ENCODE measurements around the gene UBFD1.
"Not testable (repeated sequence)": the region's sequence is repeated elsewhere in the genome, so short reads cannot be mapped to it uniquely, and the experiment has no call there.

The UBFD1 gene

GRCh38 chr16:23570992-23571632 lies 13.6 kb downstream of the UBFD1 start:
- no peak overlapping the region for H3K9ac ChIP-seq (ENCODE audit: low read length)
- H3K4me3 ChIP-seq (ENCODE audit: low read depth, low read length), result no peak overlapping the region
- no peaks in the 10 kb centered on the region for H3K4me1 ChIP-seq (ENCODE audit: control insufficient read depth, insufficient read depth, low read length)
- H3K27ac ChIP-seq (ENCODE audit: low read depth, low read length), result no peak overlapping the region
- H3K9me3 ChIP-seq (ENCODE audit: control insufficient read depth, insufficient read depth, low read depth, low read length), result no peaks in the 10 kb centered on the region
- peaks cover 88% of the 10 kb centered on the region for H3K36me3 ChIP-seq (ENCODE audit: control insufficient read depth, insufficient read depth, low read length)
- no peaks in the 10 kb centered on the region for H3K27me3 ChIP-seq (ENCODE audit: control insufficient read depth, insufficient read depth, low read length)

GRCh38 chr16:23571895-23572294 lies 14.4 kb downstream of the UBFD1 start:
- H3K27ac ChIP-seq (ENCODE audit: low read depth, low read length), result no peak overlapping the region
- peaks cover 82% of the 10 kb centered on the region for H3K36me3 ChIP-seq (ENCODE audit: control insufficient read depth, insufficient read depth, low read length)
- H3K9ac ChIP-seq (ENCODE audit: low read length), result no peak overlapping the region
- H3K4me1 ChIP-seq (ENCODE audit: control insufficient read depth, insufficient read depth, low read length), result no peaks in the 10 kb centered on the region
- no peak overlapping the region for H3K4me3 ChIP-seq (ENCODE audit: low read depth, low read length)
- H3K27me3 ChIP-seq (ENCODE audit: control insufficient read depth, insufficient read depth, low read length), result no peaks in the 10 kb centered on the region
- H3K9me3 ChIP-seq (ENCODE audit: control insufficient read depth, insufficient read depth, low read depth, low read length), result no peaks in the 10 kb centered on the region

GRCh38 chr16:23572394-23572793 lies 14.9 kb downstream of the UBFD1 start:
- Histone ChIP-seq H3K4me1 (ENCODE audit: control insufficient read depth, insufficient read depth, low read length) (no peaks in the 10 kb centered on the region), H3K27ac (ENCODE audit: low read depth, low read length) (no peak overlapping the region), H3K27me3 (ENCODE audit: control insufficient read depth, insufficient read depth, low read length) (no peaks in the 10 kb centered on the region), H3K9me3 (ENCODE audit: control insufficient read depth, insufficient read depth, low read depth, low read length) (no peaks in the 10 kb centered on the region), H3K9ac (ENCODE audit: low read length) (no peak overlapping the region), H3K4me3 (ENCODE audit: low read depth, low read length) (no peak overlapping the region), H3K36me3 (ENCODE audit: control insufficient read depth, insufficient read depth, low read length) (peaks cover 77% of the 10 kb centered on the region)

- H3K4me1 ChIP-seq (ENCODE audit: control insufficient read depth, insufficient read depth, low read length), result no peaks in the 10 kb centered on the region
- H3K27me3 ChIP-seq (ENCODE audit: control insufficient read depth, insufficient read depth, low read length), result no peaks in the 10 kb centered on the region
- no peaks in the 10 kb centered on the region for H3K9me3 ChIP-seq (ENCODE audit: control insufficient read depth, insufficient read depth, low read depth, low read length)
- no peak overlapping the region for H3K9ac ChIP-seq (ENCODE audit: low read length)
- H3K4me3 ChIP-seq (ENCODE audit: low read depth, low read length), result no peak overlapping the region
- peaks cover 74% of the 10 kb centered on the region for H3K36me3 ChIP-seq (ENCODE audit: control insufficient read depth, insufficient read depth, low read length)
- H3K27ac ChIP-seq (ENCODE audit: low read depth, low read length), result no peak overlapping the region
Observed at GRCh38 chr16:23573817-23574216, 16.3 kb downstream of the UBFD1 start.

GRCh38 chr16:23575834-23576233 lies 18.3 kb downstream of the UBFD1 start:
- no peaks in the 10 kb centered on the region for H3K9me3 ChIP-seq (ENCODE audit: control insufficient read depth, insufficient read depth, low read depth, low read length)
- no peaks in the 10 kb centered on the region for H3K27me3 ChIP-seq (ENCODE audit: control insufficient read depth, insufficient read depth, low read length)
- no peak overlapping the region for H3K4me3 ChIP-seq (ENCODE audit: low read depth, low read length)
- H3K36me3 ChIP-seq (ENCODE audit: control insufficient read depth, insufficient read depth, low read length), result peaks cover 75% of the 10 kb centered on the region
- H3K9ac ChIP-seq (ENCODE audit: low read length), result no peak overlapping the region
- no peaks in the 10 kb centered on the region for H3K4me1 ChIP-seq (ENCODE audit: control insufficient read depth, insufficient read depth, low read length)
- H3K27ac ChIP-seq (ENCODE audit: low read depth, low read length), result no peak overlapping the region

GRCh38 chr16:23577493-23577892 lies 20.0 kb downstream of the UBFD1 start:
- Histone ChIP-seq H3K27me3 (ENCODE audit: control insufficient read depth, insufficient read depth, low read length) (no peaks in the 10 kb centered on the region), H3K4me3 (ENCODE audit: low read depth, low read length) (no peak overlapping the region), H3K9ac (ENCODE audit: low read length) (no peak overlapping the region), H3K9me3 (ENCODE audit: control insufficient read depth, insufficient read depth, low read depth, low read length) (no peaks in the 10 kb centered on the region), H3K36me3 (ENCODE audit: control insufficient read depth, insufficient read depth, low read length) (peaks cover 74% of the 10 kb centered on the region), H3K4me1 (ENCODE audit: control insufficient read depth, insufficient read depth, low read length) (no peaks in the 10 kb centered on the region), H3K27ac (ENCODE audit: low read depth, low read length) (no peak overlapping the region)

GRCh38 chr16:23578101-23578830 lies 20.7 kb downstream of the UBFD1 start:
- no peaks in the 10 kb centered on the region for H3K27me3 ChIP-seq (ENCODE audit: control insufficient read depth, insufficient read depth, low read length)
- H3K9ac ChIP-seq (ENCODE audit: low read length), result no peak overlapping the region
- peak overlapping the region; percentile 18; the same call in 1 of the 2 replicates for H3K27ac ChIP-seq (ENCODE audit: low read depth, low read length)
- H3K4me1 ChIP-seq (ENCODE audit: control insufficient read depth, insufficient read depth, low read length), result no peaks in the 10 kb centered on the region
- no peak overlapping the region for H3K4me3 ChIP-seq (ENCODE audit: low read depth, low read length)
- no peaks in the 10 kb centered on the region for H3K9me3 ChIP-seq (ENCODE audit: control insufficient read depth, insufficient read depth, low read depth, low read length)
- peaks cover 69% of the 10 kb centered on the region for H3K36me3 ChIP-seq (ENCODE audit: control insufficient read depth, insufficient read depth, low read length)

- peaks cover 62% of the 10 kb centered on the region for H3K36me3 ChIP-seq (ENCODE audit: control insufficient read depth, insufficient read depth, low read length)
Observed at GRCh38 chr16:23579371-23579770, 21.8 kb downstream of the UBFD1 start.

GRCh38 chr16:23580391-23580790 lies 22.9 kb downstream of the UBFD1 start:
- Histone ChIP-seq H3K9ac (ENCODE audit: low read length) (no peak overlapping the region), H3K9me3 (ENCODE audit: control insufficient read depth, insufficient read depth, low read depth, low read length) (no peaks in the 10 kb centered on the region), H3K4me1 (ENCODE audit: control insufficient read depth, insufficient read depth, low read length) (no peaks in the 10 kb centered on the region), H3K27ac (ENCODE audit: low read depth, low read length) (no peak overlapping the region), H3K4me3 (ENCODE audit: low read depth, low read length) (no peak overlapping the region), H3K36me3 (ENCODE audit: control insufficient read depth, insufficient read depth, low read length) (peaks cover 67% of the 10 kb centered on the region), H3K27me3 (ENCODE audit: control insufficient read depth, insufficient read depth, low read length) (no peaks in the 10 kb centered on the region)

More at GRCh38 chr16:23579371-23579770, 21.8 kb downstream of the UBFD1 start:
- no peaks in the 10 kb centered on the region for H3K27me3 ChIP-seq (ENCODE audit: control insufficient read depth, insufficient read depth, low read length)
- no peaks in the 10 kb centered on the region for H3K4me1 ChIP-seq (ENCODE audit: control insufficient read depth, insufficient read depth, low read length)
- no peak overlapping the region for H3K4me3 ChIP-seq (ENCODE audit: low read depth, low read length)
- no peaks in the 10 kb centered on the region for H3K9me3 ChIP-seq (ENCODE audit: control insufficient read depth, insufficient read depth, low read depth, low read length)
- H3K9ac ChIP-seq (ENCODE audit: low read length), result no peak overlapping the region
- H3K27ac ChIP-seq (ENCODE audit: low read depth, low read length), result no peak overlapping the region

GRCh38 chr16:23581764-23582163 lies 24.2 kb downstream of the UBFD1 start:
- Histone ChIP-seq H3K4me1 (ENCODE audit: control insufficient read depth, insufficient read depth, low read length) (no peaks in the 10 kb centered on the region), H3K9ac (ENCODE audit: low read length) (no peak overlapping the region), H3K4me3 (ENCODE audit: low read depth, low read length) (no peak overlapping the region), H3K27me3 (ENCODE audit: control insufficient read depth, insufficient read depth, low read length) (no peaks in the 10 kb centered on the region), H3K36me3 (ENCODE audit: control insufficient read depth, insufficient read depth, low read length) (peaks cover 72% of the 10 kb centered on the region), H3K9me3 (ENCODE audit: control insufficient read depth, insufficient read depth, low read depth, low read length) (no peaks in the 10 kb centered on the region), H3K27ac (ENCODE audit: low read depth, low read length) (no peak overlapping the region)

GRCh38 chr16:23583271-23583670 lies 25.7 kb downstream of the UBFD1 start:
- H3K36me3 ChIP-seq (ENCODE audit: control insufficient read depth, insufficient read depth, low read length), result peaks cover 79% of the 10 kb centered on the region
- H3K27ac ChIP-seq (ENCODE audit: low read depth, low read length); H3K4me1 ChIP-seq (ENCODE audit: control insufficient read depth, insufficient read depth, low read length); H3K9ac ChIP-seq (ENCODE audit: low read length); H3K4me3 ChIP-seq (ENCODE audit: low read depth, low read length); H3K27me3 ChIP-seq (ENCODE audit: control insufficient read depth, insufficient read depth, low read length); H3K9me3 ChIP-seq (ENCODE audit: control insufficient read depth, insufficient read depth, low read depth, low read length): not testable (repeated sequence)

Measured in HUES6 (cell line).